Measurements from ENCODE around the gene ZNF81.

DNA sequence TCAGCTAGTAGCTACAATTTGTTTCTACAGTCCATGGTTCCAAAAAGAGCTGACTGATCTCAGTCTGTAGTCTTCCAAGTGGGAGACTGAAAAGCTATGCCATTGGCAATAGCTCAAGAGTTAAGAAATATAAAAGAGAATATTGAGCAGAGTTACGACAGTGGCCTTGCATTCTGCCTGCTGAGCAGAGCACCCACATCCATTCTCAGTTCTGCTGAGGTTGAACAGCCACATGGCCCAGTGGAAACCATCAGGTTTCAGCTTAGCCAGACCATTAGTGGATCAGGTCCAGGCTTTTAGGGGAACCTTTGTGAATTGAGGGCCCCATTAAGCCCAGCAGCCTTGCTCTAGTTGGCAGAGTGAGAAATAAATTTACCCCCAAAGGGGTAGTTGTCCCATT is 28.1 kb downstream of the ZNF81 start:
- TF ChIP-seq, protein P1, sequence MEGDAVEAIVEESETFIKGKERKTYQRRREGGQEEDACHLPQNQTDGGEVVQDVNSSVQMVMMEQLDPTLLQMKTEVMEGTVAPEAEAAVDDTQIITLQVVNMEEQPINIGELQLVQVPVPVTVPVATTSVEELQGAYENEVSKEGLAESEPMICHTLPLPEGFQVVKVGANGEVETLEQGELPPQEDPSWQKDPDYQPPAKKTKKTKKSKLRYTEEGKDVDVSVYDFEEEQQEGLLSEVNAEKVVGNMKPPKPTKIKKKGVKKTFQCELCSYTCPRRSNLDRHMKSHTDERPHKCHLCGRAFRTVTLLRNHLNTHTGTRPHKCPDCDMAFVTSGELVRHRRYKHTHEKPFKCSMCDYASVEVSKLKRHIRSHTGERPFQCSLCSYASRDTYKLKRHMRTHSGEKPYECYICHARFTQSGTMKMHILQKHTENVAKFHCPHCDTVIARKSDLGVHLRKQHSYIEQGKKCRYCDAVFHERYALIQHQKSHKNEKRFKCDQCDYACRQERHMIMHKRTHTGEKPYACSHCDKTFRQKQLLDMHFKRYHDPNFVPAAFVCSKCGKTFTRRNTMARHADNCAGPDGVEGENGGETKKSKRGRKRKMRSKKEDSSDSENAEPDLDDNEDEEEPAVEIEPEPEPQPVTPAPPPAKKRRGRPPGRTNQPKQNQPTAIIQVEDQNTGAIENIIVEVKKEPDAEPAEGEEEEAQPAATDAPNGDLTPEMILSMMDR (IDR thresholded peaks at IDR 0.05 in 2 of 3, conservative IDR thresholded peaks at IDR 0.05 in 1 of 3; ENCODE audit: borderline replicate concordance in 1 of 3, insufficient read depth in 1 of 3, low read depth in 2 of 3, low read length in 2 of 3) = no peak
- TF ChIP-seq JUND (IDR thresholded peaks at IDR 0.05) = no peak
- TF ChIP-seq, protein P2, sequence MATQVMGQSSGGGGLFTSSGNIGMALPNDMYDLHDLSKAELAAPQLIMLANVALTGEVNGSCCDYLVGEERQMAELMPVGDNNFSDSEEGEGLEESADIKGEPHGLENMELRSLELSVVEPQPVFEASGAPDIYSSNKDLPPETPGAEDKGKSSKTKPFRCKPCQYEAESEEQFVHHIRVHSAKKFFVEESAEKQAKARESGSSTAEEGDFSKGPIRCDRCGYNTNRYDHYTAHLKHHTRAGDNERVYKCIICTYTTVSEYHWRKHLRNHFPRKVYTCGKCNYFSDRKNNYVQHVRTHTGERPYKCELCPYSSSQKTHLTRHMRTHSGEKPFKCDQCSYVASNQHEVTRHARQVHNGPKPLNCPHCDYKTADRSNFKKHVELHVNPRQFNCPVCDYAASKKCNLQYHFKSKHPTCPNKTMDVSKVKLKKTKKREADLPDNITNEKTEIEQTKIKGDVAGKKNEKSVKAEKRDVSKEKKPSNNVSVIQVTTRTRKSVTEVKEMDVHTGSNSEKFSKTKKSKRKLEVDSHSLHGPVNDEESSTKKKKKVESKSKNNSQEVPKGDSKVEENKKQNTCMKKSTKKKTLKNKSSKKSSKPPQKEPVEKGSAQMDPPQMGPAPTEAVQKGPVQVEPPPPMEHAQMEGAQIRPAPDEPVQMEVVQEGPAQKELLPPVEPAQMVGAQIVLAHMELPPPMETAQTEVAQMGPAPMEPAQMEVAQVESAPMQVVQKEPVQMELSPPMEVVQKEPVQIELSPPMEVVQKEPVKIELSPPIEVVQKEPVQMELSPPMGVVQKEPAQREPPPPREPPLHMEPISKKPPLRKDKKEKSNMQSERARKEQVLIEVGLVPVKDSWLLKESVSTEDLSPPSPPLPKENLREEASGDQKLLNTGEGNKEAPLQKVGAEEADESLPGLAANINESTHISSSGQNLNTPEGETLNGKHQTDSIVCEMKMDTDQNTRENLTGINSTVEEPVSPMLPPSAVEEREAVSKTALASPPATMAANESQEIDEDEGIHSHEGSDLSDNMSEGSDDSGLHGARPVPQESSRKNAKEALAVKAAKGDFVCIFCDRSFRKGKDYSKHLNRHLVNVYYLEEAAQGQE (IDR thresholded peaks at IDR 0.05; ENCODE audit: low read depth) = no peak
- TF ChIP-seq YY1 (IDR thresholded peaks at IDR 0.05; ENCODE audit: extremely low read depth, insufficient replicate concordance, low read depth, low read length) = no peak
- no peak for TF ChIP-seq ZFX (IDR thresholded peaks at IDR 0.05)
- no peak for TF ChIP-seq POLR2AphosphoS5 (IDR thresholded peaks at IDR 0.05; ENCODE audit: low read depth, low read length)
- TF ChIP-seq RAD21 (IDR thresholded peaks at IDR 0.05; ENCODE audit: low read depth) = no peak
- no peak for TF ChIP-seq POLR2A (IDR thresholded peaks at IDR 0.05; ENCODE audit: borderline replicate concordance, extremely low read depth, insufficient read depth, insufficient read length)
- TF ChIP-seq EZH2 (IDR thresholded peaks at IDR 0.05) = no peak
- TF ChIP-seq TCF7L2 (IDR thresholded peaks at IDR 0.05; ENCODE audit: borderline replicate concordance, extremely low read depth, insufficient read depth, insufficient read length) = no peak

Measured in HCT116 (cell line).